A204.1 (cell line): ENCODE results near the gene NAA15.
A peak's percentile ranks its signal among the peaks of the same experiment; 100 is the strongest.
"Not testable (repeated sequence)": the region's sequence is repeated elsewhere in the genome, so short reads cannot be mapped to it uniquely, and the experiment has no call there.

Experiments used
- FAIRE-seq: peaks from 2 replicates; lab custom pipeline; 2012; peaks lifted over from hg19 to GRCh38; lab: Jason Lieb, UNC

NAA15 gene

GRCh38 chr4:139301113-139301820, at the start of gene NAA15:
NAA15 (plus strand) TSS chr4:139301505; CDS start chr4:139301778, 273 bp downstream.
- peak; percentile 98 for FAIRE-seq

DNA sequence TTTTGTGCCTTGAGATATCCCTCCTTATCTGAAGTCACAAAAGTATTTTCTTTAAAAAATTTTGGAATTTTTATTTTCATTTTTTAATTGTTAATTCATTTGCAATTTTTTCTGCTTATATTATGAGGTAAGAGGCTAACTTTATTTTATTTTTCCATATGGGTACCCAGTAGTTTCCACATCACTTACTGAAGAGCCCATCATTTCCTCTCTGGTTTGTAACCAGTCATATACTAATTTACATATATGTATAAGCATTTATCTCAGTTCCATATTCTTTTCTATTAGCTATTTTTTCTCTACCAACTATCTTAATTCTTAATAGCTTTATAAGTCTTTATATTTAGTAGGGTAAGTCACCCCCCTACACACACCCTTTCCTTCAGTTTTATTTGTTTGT, 48.3 kb upstream of the NAA15 start:
- no peak for FAIRE-seq

DNA sequence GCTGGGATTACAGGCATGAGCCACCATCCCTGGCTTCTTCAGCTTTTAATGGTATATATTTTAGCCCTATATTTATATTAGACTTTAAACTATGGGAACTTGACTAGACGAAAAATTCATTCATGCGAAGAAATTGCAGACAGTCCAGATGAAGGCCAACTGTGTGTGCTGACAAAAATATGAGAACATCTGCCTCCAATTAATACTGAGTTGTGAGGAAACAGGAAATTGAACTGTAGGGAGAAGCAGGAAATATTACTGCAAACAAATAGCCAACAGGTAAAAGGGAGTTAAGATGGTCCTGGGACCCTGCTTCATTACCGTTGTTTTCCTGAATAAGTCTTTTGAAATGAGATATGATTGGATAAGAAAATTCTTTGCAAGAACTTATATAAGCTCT, 47.6 kb upstream of the NAA15 start:
- no peak for FAIRE-seq

DNA sequence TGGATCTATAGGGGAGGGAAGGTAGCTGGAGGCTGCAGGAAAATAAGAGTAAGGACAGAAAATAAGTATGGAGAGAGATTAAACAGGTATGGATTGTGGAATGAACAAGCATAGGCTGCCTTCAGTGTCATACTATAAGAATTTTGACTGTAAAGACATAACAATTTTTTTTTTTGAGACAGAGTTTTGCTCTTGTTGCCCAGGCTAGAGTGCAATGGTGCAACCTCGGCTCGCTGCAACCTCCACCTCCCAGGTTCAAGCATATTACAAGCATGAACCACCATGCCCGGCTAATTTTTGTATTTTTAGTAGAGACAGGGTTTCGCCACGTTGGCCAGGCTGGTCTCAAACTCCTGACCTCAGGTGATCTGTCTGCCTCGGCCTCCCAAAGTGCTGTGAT, 45.7 kb upstream of the NAA15 start:
- not testable (repeated sequence) for FAIRE-seq

- FAIRE-seq, result peak; percentile 60
Observed at GRCh38 chr4:139256349-139256748, 45.0 kb upstream of the NAA15 start.

GRCh38 chr4:139265654-139266053, 35.7 kb upstream of the NAA15 start:
- FAIRE-seq, result no peak

DNA sequence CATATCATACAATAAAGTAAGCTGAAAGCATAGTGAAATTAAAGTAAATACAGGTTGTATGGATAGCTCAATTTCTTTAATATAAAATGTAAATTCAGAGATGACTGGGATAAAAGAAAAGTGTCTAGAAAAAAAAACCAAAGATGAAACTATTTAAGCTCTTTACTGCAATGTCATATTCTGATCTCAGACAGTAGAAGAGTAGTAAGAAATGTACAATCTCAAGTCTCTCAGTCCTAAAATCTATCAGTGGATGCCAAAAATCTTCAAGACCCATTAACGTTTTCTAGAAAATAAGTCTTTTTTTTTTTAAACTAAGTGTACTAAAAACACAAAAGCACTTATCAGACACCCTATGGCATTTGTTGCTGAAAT, 35.1 kb upstream of the NAA15 start:
- FAIRE-seq, result no peak

DNA sequence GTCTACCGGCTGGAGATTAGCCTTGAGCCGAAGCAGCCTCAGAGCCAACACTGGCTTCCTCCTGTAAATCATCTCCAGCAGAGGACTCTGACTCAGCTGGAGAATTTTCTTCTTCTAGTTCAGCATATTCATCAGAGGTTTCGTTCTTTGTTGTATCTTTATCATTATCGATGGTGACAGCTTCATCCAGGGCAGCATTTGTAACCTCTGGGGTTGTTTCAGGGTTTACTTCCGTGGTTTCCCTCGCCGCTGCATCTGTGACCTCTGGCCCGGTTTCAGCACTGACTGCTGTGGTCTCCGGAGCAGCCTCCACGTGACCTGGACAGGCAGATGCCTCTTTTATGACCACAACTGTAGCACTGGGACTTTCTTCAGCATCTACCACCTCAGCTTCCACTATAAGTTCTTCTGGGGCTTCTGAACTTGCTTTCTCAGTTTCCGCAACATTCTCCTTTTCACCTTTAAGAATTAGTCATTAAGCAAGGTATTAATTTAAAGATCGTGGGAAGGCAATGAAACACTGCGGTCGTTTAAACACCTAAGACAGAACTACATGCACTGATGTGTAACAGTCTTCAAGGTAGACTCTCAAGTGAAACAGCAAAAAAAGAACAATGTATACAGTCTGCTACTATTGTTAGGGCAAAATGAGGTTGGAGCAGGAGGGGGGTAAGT, 34.6 kb upstream of the NAA15 start:
- no peak for FAIRE-seq

- no peak for FAIRE-seq
Observed at GRCh38 chr4:139267301-139267700, 34.0 kb upstream of the NAA15 start.

- no peak for FAIRE-seq
Observed at GRCh38 chr4:139273835-139274234, 27.5 kb upstream of the NAA15 start.

GRCh38 chr4:139274790-139275189, 26.5 kb upstream of the NAA15 start:
- FAIRE-seq, result no peak

- FAIRE-seq, result no peak
Observed at GRCh38 chr4:139275281-139275735, 26.0 kb upstream of the NAA15 start.

DNA sequence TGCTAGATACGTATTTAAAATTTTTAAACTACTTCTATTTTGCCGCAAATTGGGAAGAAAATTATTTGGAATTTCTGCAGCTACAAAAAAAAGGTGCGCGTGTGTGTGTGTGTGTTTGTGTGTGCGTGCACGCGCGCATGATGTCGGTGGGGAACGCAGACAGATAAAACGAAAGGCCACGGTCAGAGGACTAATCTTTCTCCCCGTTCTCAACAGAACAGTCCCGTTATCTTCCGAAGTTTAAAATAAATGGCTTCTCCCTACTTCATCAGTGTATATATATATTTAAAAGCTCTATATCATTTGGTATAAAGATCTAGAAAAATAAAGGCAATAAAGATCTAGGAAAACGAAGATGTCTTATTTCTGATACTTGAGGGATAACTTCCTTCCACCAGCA, 22.8 kb upstream of the NAA15 start:
- FAIRE-seq, result no peak

DNA sequence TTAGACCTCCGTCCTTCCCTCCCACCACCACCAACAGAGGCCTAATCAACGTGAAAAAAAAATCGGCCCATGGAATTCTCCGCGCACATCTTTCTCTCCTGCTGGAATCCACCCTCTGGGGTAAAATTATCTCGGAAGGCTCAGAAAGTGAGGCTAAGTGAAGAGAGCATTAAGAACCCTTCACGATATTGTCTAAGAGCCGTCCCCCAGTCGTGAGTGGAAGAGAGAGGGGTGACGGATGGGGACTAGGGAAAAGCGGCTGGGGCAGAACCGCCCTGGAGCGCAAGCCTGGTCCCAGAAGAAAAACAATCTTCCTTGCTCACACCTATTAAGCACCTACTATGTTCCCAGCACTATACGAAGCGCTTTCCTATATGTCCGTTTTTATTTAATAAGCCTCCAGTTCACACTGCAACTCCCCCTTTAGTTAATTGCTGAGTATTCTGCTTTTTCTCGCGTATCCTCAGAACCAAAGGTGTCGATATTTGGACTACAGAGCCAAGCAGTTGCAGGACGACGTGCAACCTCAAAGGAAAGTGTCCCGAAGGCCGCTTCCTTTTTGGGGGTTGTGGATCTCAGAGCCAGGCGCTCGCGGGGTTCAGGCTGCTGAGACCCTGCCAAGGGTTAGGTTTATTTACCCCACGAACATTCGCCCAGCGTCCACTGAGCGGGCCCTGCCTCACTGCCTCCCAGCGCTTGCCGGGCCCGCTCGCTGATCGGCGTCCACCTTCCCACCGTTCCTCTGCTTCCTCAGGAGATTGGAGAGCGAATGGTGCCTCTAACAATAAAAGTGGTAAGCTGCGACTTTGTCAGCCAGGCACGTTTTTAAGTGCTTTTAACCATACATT, 22.2 kb upstream of the NAA15 start:
- no peak for FAIRE-seq

DNA sequence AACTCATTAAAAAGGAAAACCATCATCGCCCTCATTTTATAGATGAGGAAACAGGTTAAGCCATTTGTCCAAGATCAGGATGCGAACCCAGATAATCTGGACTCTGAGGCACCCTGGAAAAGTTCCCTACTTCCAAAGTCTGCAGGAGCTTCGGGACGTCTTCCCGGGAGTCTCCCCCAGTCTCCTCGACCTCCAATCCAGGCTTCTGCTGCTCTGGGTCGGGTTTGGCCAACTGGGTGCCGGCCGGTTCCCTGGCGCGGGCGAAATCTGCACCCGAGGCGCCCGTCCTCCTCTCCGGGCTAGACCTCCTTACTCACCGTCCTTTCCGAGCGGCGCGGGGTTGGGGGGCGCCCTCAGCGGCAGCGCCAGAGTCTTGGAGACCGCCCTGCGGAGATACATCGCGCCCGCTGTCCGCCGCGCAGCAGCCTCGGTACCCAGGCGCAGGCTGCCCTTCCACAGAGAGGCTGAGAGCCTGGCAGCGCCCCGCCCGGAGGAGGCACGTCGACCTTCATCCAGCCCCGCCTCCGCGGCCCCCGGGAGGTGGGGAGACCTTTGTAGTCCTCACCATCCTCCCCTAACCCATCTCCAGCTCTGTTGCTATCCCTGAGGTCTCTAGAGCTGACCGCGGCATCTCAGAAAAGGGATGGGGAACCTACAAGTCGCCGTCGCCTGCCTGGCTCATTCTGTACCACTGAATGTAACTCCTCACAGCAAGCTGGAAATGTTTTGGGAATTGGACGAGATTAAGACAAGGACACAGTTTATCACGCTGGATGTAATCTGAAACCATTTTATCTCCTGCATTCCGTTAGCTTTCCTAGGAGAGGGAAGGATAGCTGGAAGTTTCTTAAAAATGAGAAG, 21.3 kb upstream of the NAA15 start, which contains the start of gene MGARP:
Gene MGARP (minus strand): TSS at position 466 of the 861 bp plus-strand sequence. CDS start 67 bp downstream, at position 399.
- FAIRE-seq, result no peak

- no peak for FAIRE-seq
Observed at GRCh38 chr4:139282065-139282720, 19.1 kb upstream of the NAA15 start.

DNA sequence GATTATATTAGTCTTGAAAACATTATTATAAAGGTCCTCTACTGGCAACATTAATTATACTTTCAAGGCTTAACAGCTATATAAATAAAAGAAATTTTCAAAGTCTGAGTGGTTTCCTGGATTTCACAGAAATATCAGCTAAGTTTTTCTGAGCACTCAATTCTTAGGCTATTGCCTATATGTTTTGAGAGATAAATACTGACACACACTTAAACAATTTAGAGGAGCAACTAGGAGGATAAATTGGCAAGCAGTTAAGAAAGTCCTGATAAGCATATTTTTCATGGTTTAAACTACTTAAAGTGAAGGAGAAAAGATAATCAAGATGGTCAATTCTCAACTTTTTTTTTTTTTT, 18.6 kb upstream of the NAA15 start:
- no peak for FAIRE-seq

GRCh38 chr4:139286186-139286698, 15.1 kb upstream of the NAA15 start:
- FAIRE-seq, result no peak

- no peak for FAIRE-seq
Observed at GRCh38 chr4:139295206-139295941, 5.9 kb upstream of the NAA15 start.

- no peak for FAIRE-seq
Observed at GRCh38 chr4:139295942-139296299, 5.4 kb upstream of the NAA15 start.

DNA sequence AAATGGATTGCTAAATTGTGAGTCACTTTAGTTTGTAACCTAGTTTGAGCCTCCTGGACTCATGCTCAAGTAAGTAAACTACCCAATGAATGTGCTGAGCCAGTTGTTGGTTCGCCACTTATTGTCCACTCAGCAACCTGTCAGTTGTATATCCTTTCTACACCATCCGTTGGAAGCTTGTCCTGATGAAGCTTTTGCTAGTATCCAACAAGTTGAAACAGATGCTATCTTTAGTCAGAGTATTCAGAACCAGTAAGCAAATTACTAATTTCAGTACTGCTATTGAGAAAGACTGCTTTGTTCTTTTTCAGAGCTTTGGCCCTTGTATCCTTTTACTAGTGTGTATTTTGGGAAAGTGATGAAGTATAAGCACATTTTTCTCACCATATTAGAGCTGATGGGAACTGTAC, 4.3 kb upstream of the NAA15 start:
- no peak for FAIRE-seq
